AG04449 (cell line): Measurements from ENCODE around the gene TBC1D8.

ENCODE experiments used
- CTCF ChIA-PET: fragments of 350-600 bp; formaldehyde crosslinking; extraction: SDS; loops from one replicate; lab custom pipeline; 2021; ENCODE audit warnings: antibody characterized with exemption; lab: Yijun Ruan, JAX
- POLR2A ChIA-PET: fragments of 400-600, 350-600 bp; formaldehyde crosslinking; extraction: SDS; loops from one replicate; lab custom pipeline; 2020; ENCODE audit warnings: antibody characterized with exemption, inconsistent platforms; lab: Yijun Ruan, JAX
- DNase-seq: peaks from one replicate; pipeline ENCODE4 v3.0.0-alpha.2; 2010; ENCODE audit warnings: low read depth, low spot score
- H3K4me3 ChIP-seq: 2 replicates; pipeline ENCODE4 v1.5.1; 2011; ENCODE audit warnings: low read depth, mild to moderate bottlenecking, control low read depth, low read length
- CTCF ChIP-seq: IDR thresholded peaks from one replicate; pipeline ENCODE4 v1.5.1; 2011; ENCODE audit warnings: mild to moderate bottlenecking, moderate library complexity, low read length, control low read depth, inconsistent platforms; ENCODE audit not compliant: insufficient read depth; ENCODE audit errors: missing control alignments

The TBC1D8 gene

GRCh38 chr2:101159526-101159925 lies 8.3 kb upstream of the TBC1D8 start:
- ChIA-PET POLR2A (no interaction called here), CTCF (interaction anchor here (0.9 kb wide), 1 partner anchor 93 kb away, joined by 3 read pairs; the partner anchor contains the start of gene CNOT11)
- TF ChIP-seq CTCF, result no peak
- H3K4me3 ChIP-seq, result no peak overlapping the region
- DNase-seq, result no peak

DNA sequence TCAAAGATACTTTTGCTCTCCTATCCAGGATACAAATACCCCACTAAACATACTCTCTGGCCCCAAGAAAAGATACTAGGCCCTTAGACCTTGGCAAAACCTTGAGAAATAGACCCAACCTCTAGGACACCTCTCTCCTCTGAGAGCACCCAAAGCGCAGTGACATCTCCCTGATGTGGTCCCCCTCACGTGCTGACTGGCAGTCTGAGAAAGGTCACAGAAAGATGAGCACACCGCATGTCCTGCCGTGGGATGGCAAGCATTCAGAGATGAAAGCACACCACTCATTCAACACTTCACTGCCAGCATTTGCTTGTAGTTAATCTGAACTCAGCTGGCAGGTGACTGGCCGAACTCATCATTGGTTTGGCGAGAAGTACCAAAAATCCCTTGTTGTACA lies 6.1 kb upstream of the TBC1D8 start:
- ChIA-PET POLR2A (no interaction called here), CTCF (interaction anchor here (1.5 kb wide), 1 partner anchor 121 kb away, joined by 5 read pairs; no protein-coding TSS in a partner anchor)
- H3K4me3 ChIP-seq, result no peak overlapping the region
- DNase-seq, result no peak
- no peak for TF ChIP-seq CTCF

DNA sequence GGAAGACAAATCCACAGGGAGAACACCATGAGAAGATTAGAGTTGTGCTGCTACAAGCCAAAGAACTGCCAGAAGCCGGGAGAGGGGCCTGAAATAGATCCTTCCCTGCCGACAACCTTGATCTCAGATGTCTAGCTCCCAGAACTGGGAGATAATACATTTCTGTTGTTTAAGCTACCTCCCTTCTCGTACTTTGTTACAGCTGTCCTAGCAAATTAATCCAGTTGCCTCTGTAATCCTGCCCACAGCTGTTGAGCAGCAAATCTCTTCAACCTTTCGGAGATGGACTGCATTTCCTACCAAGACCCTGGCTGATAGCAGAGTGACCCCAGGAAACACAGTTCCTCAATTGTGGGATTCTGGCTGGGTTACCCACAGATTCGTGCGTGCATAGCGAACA lies 2.6 kb upstream of the TBC1D8 start:
- ChIA-PET CTCF (interaction anchor here (1.6 to 5.0 kb wide), 3 partner anchors 52 to 547 kb away, joined by 8 to 35 read pairs (median 14); no protein-coding TSS in a partner anchor), POLR2A (no interaction called here)
- no peak overlapping the region for H3K4me3 ChIP-seq
- DNase-seq, result no peak
- TF ChIP-seq CTCF, result no peak

- no peak for TF ChIP-seq CTCF
- ChIA-PET CTCF (interaction anchor here (0.9 to 5.0 kb wide), 6 partner anchors 9 to 546 kb away, joined by 3 to 35 read pairs (median 8); no protein-coding TSS in a partner anchor), POLR2A (no interaction called here)
- H3K4me3 ChIP-seq, result no peak overlapping the region
- DNase-seq, result no peak
Measured at GRCh38 chr2:101153077-101153707, 2.0 kb upstream of the TBC1D8 start.

DNA sequence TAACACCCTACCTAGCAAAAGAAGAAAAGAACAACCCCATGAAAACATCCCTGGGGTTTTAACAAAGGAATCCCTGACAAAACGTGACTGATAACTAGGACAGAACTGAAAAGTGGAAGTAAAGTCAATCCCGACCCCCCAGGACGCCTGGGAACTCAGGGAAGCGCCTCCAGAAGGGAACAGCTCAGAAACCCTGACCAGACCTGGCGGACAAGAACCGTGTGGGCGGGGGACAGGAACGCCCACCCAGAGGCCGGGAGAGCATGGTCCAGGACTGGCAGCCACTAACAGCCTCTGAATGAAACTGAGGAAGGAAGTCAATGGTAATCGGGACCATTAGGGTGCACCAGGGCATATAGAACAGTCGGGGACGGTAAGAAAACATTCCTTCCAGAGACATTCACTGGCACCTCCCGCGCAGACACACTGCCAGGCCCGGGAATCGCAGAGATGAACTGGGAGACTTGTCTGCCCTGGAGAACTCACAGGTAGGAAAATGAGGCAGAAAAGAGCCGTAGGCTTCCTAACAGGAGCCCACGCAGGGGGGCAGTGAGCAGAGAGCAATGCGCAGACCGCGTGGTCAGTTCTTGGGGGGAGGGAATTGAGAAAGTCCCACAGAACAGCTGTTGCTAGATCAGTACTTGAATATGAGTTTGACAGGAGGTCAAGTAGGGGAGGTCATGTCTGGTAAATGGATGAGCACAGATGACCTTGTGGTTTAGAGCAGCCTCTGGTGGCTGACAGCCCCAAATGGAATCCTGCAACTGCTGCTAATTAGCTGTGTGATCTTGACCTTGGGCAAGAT lies 1.3 kb upstream of the TBC1D8 start:
- peak; percentile 20 for TF ChIP-seq CTCF
- CTCF ChIA-PET, result interaction anchor here (0.6 to 5.0 kb wide), 7 partner anchors 9 to 546 kb away, joined by 3 to 35 read pairs (median 8); no protein-coding TSS in a partner anchor
- DNase-seq, result no peak
- peak overlapping the region; percentile 64; the same call in 1 of the 2 replicates for H3K4me3 ChIP-seq
- POLR2A ChIA-PET, result no interaction called here

GRCh38 chr2:101151859-101152271 lies 683 bp upstream of the TBC1D8 start:
- ChIA-PET CTCF (interaction anchor here (0.6 to 5.0 kb wide), 5 partner anchors 54 to 545 kb away, joined by 3 to 35 read pairs (median 8); no protein-coding TSS in a partner anchor), POLR2A (no interaction called here)
- peak overlapping the region; percentile 64 for H3K4me3 ChIP-seq
- no peak for TF ChIP-seq CTCF
- no peak for DNase-seq
